H1 (cell line): Measurements from ENCODE around the gene KAZALD1.

Experiments
- CHD7 ChIP-seq: fragments of 300-600 bp; sonication (generic); IDR thresholded peaks from 2 replicates; pipeline ENCODE4 v1.7.1; 2012; ENCODE audit warnings: low read length, moderate library complexity, mild to moderate bottlenecking, inconsistent platforms; ENCODE audit not compliant: insufficient replicate concordance
- CTCF ChIP-seq, 3 experiments: IDR thresholded peaks; 1 replicate in 2 of 3; 2 replicates in 1 of 3; pipeline versions ENCODE4 v1.5.1 to v1.6.1; 2011; ENCODE audit warnings: low read length in 3 of 3, mild to moderate bottlenecking in 3 of 3, inconsistent platforms in 2 of 3, low read depth in 1 of 3, moderate library complexity in 1 of 3; ENCODE audit not compliant: insufficient read depth in 1 of 3; ENCODE audit errors: control extremely low read depth in 1 of 3
- EP300 ChIP-seq, 2 experiments: IDR thresholded peaks; 1 replicate in 1 of 2; 2 replicates in 1 of 2; pipeline ENCODE4 v1.6.1; 2011 to 2012; ENCODE audit warnings: low read depth in 2 of 2, low read length in 2 of 2, mild to moderate bottlenecking in 2 of 2, borderline replicate concordance in 1 of 2, inconsistent platforms in 1 of 2, moderate library complexity in 1 of 2
- EZH2 ChIP-seq: fragments of 200-600 bp; sonication (generic); IDR thresholded peaks from 2 replicates; pipeline ENCODE4 v1.7.1; 2012; ENCODE audit warnings: low read depth, mild to moderate bottlenecking, moderate library complexity, low read length, inconsistent platforms; ENCODE audit not compliant: severe bottlenecking
- GABPA ChIP-seq: IDR thresholded peaks from 2 replicates; pipeline ENCODE4 v1.6.1; 2011; ENCODE audit warnings: mild to moderate bottlenecking, low read length, moderate library complexity, borderline replicate concordance; ENCODE audit not compliant: insufficient read depth
- GTF2F1 ChIP-seq: IDR thresholded peaks from 2 replicates; pipeline ENCODE4 v1.6.1; 2012; ENCODE audit warnings: low read depth, low read length, improper control_type of control experiment, borderline replicate concordance
- POLR2A ChIP-seq, 2 experiments: IDR thresholded peaks; 1 replicate in 1 of 2; 2 replicates in 1 of 2; pipeline ENCODE4 v1.6.1; 2011; ENCODE audit warnings: low read depth in 2 of 2, low read length in 2 of 2, mild to moderate bottlenecking in 2 of 2; ENCODE audit errors: control extremely low read depth in 1 of 2
- POLR2AphosphoS5 ChIP-seq: IDR thresholded peaks from 2 replicates; pipeline ENCODE4 v1.6.1; 2011; ENCODE audit warnings: low read depth, low read length
- RXRA ChIP-seq: IDR thresholded peaks from 2 replicates; pipeline ENCODE4 v1.6.1; 2011; ENCODE audit warnings: low read depth, mild to moderate bottlenecking, low read length, moderate library complexity; ENCODE audit not compliant: insufficient read depth
- SUZ12 ChIP-seq: fragments of 200-600 bp; sonication (generic); IDR thresholded peaks from 2 replicates; pipeline ENCODE4 v1.6.1; 2012; ENCODE audit warnings: mild to moderate bottlenecking, inconsistent platforms, low read length, moderate library complexity, mixed read lengths
- TAF1 ChIP-seq: IDR thresholded peaks from 2 replicates; pipeline ENCODE4 v1.6.1; 2011; ENCODE audit warnings: mild to moderate bottlenecking, low read depth, low read length

GRCh38 chr10:101038484-101038883, 23.3 kb upstream of the KAZALD1 start:
- TF ChIP-seq TAF1 (no peak), EP300 (IDR thresholded peaks at IDR 0.05; ENCODE audit: borderline replicate concordance in 1 of 2, low read depth in 2 of 2, low read length in 2 of 2) (no peak), EZH2 (no peak), CTCF (IDR thresholded peaks at IDR 0.05; ENCODE audit: control extremely low read depth in 1 of 3, insufficient read depth in 1 of 3, low read depth in 1 of 3, low read length in 3 of 3) (peak; percentile 65 to 76 (median 74)), POLR2A (IDR thresholded peaks at IDR 0.05; ENCODE audit: control extremely low read depth in 1 of 2, low read depth in 2 of 2, low read length in 2 of 2) (no peak), RXRA (no peak), GABPA (no peak), GTF2F1 (no peak), CHD7 (no peak), SUZ12 (no peak), POLR2AphosphoS5 (no peak)
